IMR-90 (cell line): Measurements from ENCODE around the gene ANGPTL4. TPM values are rescaled to one million over a fixed set of nuclear protein-coding genes. Genes with fewer than 3 reads are reported as not detected.

Experiments used
- ATAC-seq: fragments of 200-7000 bp; cut with Tn5 transposase; 2 replicates; pipeline ENCODE4 v1.9.1; 2020; ENCODE audit warnings: low read depth, mild to moderate bottlenecking, moderate library complexity
- BruUV-seq: library from RNA; stranded (reverse); fragments of 400-500 nt; replicated peaks from 2 replicates; lab custom pipeline; 2021; lab: Mats Ljungman, UMichigan
- CTCF ChIA-PET: fragments of 300-600 bp; formaldehyde crosslinking; extraction: SDS; loops from one replicate; lab custom pipeline; 2021; ENCODE audit warnings: antibody characterized with exemption; lab: Yijun Ruan, JAX
- POLR2A ChIA-PET: fragments of 300-600 bp; sonication (Branson Sonifier 250); formaldehyde crosslinking; loops from one replicate; lab custom pipeline; 2022; ENCODE audit warnings: antibody characterized with exemption; ENCODE audit not compliant: unreplicated experiment; lab: Charles Lee
- DNase-seq: peaks from one replicate; pipeline ENCODE4 v3.0.0; 2013
- H2AFZ ChIP-seq: replicated peaks from 2 replicates; pipeline ENCODE3; 2013; ENCODE audit warnings: low read length, mild to moderate bottlenecking; ENCODE audit not compliant: poor library complexity
- H2AK5ac ChIP-seq: 2 replicates; pipeline ENCODE4 v1.6.1; 2013; ENCODE audit warnings: low read depth, low read length, inconsistent platforms
- H2AK9ac ChIP-seq: replicated peaks from 2 replicates; pipeline ENCODE3; 2013; ENCODE audit warnings: mild to moderate bottlenecking, low read depth, low read length, moderate library complexity; ENCODE audit not compliant: poor library complexity
- H2BK120ac ChIP-seq: 2 replicates; pipeline ENCODE4 v1.6.1; 2013; ENCODE audit warnings: low read depth, low read length, inconsistent platforms
- H2BK15ac ChIP-seq: 3 replicates; pipeline ENCODE4 v1.6.1; 2013; ENCODE audit warnings: low read depth, low read length, inconsistent platforms
- H2BK20ac ChIP-seq: 2 replicates; pipeline ENCODE4 v1.6.1; 2013; ENCODE audit warnings: low read depth, mild to moderate bottlenecking, inconsistent platforms, low read length, moderate library complexity
- H2BK5ac ChIP-seq: 2 replicates; pipeline ENCODE4 v1.6.1; 2013; ENCODE audit warnings: mild to moderate bottlenecking, low read depth, low read length, inconsistent platforms; ENCODE audit not compliant: poor library complexity, severe bottlenecking
- H3K14ac ChIP-seq: replicated peaks from 2 replicates; pipeline ENCODE4 v1.6.1; 2013; ENCODE audit warnings: low read depth, low read length, inconsistent platforms
- H3K18ac ChIP-seq: 2 replicates; pipeline ENCODE4 v1.6.1; 2013; ENCODE audit warnings: low read depth, low read length, control low read depth
- H3K23ac ChIP-seq: 2 replicates; pipeline ENCODE4 v1.6.1; 2013; ENCODE audit warnings: low read depth, low read length, inconsistent platforms
- H3K27ac ChIP-seq: 2 replicates; pipeline ENCODE4 v1.5.1; 2013; ENCODE audit warnings: mild to moderate bottlenecking, control low read depth, low read length; ENCODE audit not compliant: insufficient read depth
- H3K27me3 ChIP-seq: 2 replicates; pipeline ENCODE4 v1.6.1; 2013; ENCODE audit warnings: low read length; ENCODE audit not compliant: control insufficient read depth, insufficient read depth
- H3K36me3 ChIP-seq: 2 replicates; pipeline ENCODE4 v1.6.1; 2013; ENCODE audit warnings: low read length, mixed read lengths; ENCODE audit not compliant: control insufficient read depth, insufficient read depth
- H3K4ac ChIP-seq: 2 replicates; pipeline ENCODE4 v1.6.1; 2013; ENCODE audit warnings: low read depth, low read length, inconsistent platforms
- H3K4me1 ChIP-seq: 2 replicates; pipeline ENCODE4 v1.6.1; 2013; ENCODE audit warnings: low read length, mixed read lengths; ENCODE audit not compliant: control insufficient read depth, insufficient read depth
- H3K4me2 ChIP-seq: 2 replicates; pipeline ENCODE4 v1.6.1; 2013; ENCODE audit warnings: low read depth, mild to moderate bottlenecking, control low read depth, low read length, moderate library complexity
- H3K4me3 ChIP-seq: 2 replicates; pipeline ENCODE4 v1.5.1; 2013; ENCODE audit warnings: low read depth, mild to moderate bottlenecking, control low read depth, low read length, moderate library complexity; ENCODE audit not compliant: insufficient read depth
- H3K56ac ChIP-seq: 2 replicates; pipeline ENCODE4 v1.6.1; 2013; ENCODE audit warnings: low read length, inconsistent platforms; ENCODE audit not compliant: insufficient read depth; ENCODE audit errors: extremely low read depth
- H3K79me1 ChIP-seq, 2 experiments: 2 replicates each; pipeline ENCODE4 v1.6.1; 2013; ENCODE audit warnings: low read length in 2 of 2, inconsistent platforms in 1 of 2, low read depth in 1 of 2
- H3K9ac ChIP-seq: 2 replicates; pipeline ENCODE4 v1.6.1; 2013; ENCODE audit warnings: low read depth, low read length, control low read depth
- H3K9me1 ChIP-seq: 2 replicates; pipeline ENCODE4 v1.6.1; 2013; ENCODE audit warnings: low read length, inconsistent platforms; ENCODE audit not compliant: insufficient read depth
- H3K9me3 ChIP-seq: 2 replicates; pipeline ENCODE4 v1.6.1; 2013; ENCODE audit warnings: low read length; ENCODE audit not compliant: control insufficient read depth, insufficient read depth
- H4K20me1 ChIP-seq: 2 replicates; pipeline ENCODE4 v1.6.1; 2013; ENCODE audit warnings: low read length, inconsistent platforms; ENCODE audit not compliant: insufficient read depth
- H4K5ac ChIP-seq: 2 replicates; pipeline ENCODE4 v1.6.1; 2013; ENCODE audit warnings: mild to moderate bottlenecking, low read depth, low read length, control low read depth
- H4K8ac ChIP-seq, 2 experiments: 2 replicates each; pipeline ENCODE4 v1.6.1; 2013; ENCODE audit warnings: low read depth in 2 of 2, low read length in 2 of 2, control low read depth in 1 of 2, inconsistent platforms in 1 of 2
- H4K91ac ChIP-seq: 2 replicates; pipeline ENCODE4 v1.6.1; 2013; ENCODE audit warnings: low read depth, low read length, inconsistent platforms; ENCODE audit not compliant: insufficient read depth
- BHLHE40 ChIP-seq: fragments of 150-350 bp; IDR thresholded peaks from 2 replicates; pipeline ENCODE4 v1.6.1; 2016; ENCODE audit warnings: mild to moderate bottlenecking, low read depth, low read length
- CEBPB ChIP-seq: IDR thresholded peaks from 2 replicates; pipeline ENCODE4 v1.6.1; 2012; ENCODE audit warnings: low read depth, low read length, improper control_type of control experiment
- CHD1 ChIP-seq: IDR thresholded peaks from 2 replicates; pipeline ENCODE4 v1.6.1; 2012; ENCODE audit warnings: low read depth, low read length, improper control_type of control experiment
- CTCF ChIP-seq: conservative IDR thresholded peaks from 2 replicates; pipeline ENCODE4 v1.5.1; 2012; ENCODE audit warnings: mild to moderate bottlenecking, low read depth, low read length, improper control_type of control experiment
- ELK1 ChIP-seq: fragments of 150-350 bp; IDR thresholded peaks from 2 replicates; pipeline ENCODE4 v1.6.1; 2016; ENCODE audit warnings: low read depth, mild to moderate bottlenecking, low read length, moderate library complexity, borderline replicate concordance
- FOS ChIP-seq: fragments of 150-350 bp; IDR thresholded peaks from 2 replicates; pipeline ENCODE4 v1.6.1; 2016; ENCODE audit warnings: low read depth, low read length
- MAFK ChIP-seq: IDR thresholded peaks from 2 replicates; pipeline ENCODE4 v1.6.1; 2012; ENCODE audit warnings: low read depth, low read length, improper control_type of control experiment
- MAZ ChIP-seq: IDR thresholded peaks from 2 replicates; pipeline ENCODE4 v1.6.1; 2012; ENCODE audit warnings: low read depth, mild to moderate bottlenecking, low read length, improper control_type of control experiment, moderate library complexity, borderline replicate concordance
- MXI1 ChIP-seq: IDR thresholded peaks from 2 replicates; pipeline ENCODE4 v1.6.1; 2012; ENCODE audit warnings: low read depth, mild to moderate bottlenecking, low read length, moderate library complexity, borderline replicate concordance
- POLR2A ChIP-seq: IDR thresholded peaks from 2 replicates; pipeline ENCODE4 v1.6.1; 2012; ENCODE audit warnings: mild to moderate bottlenecking, low read depth, low read length
- RAD21 ChIP-seq: IDR thresholded peaks from 2 replicates; pipeline ENCODE4 v1.6.1; 2012; ENCODE audit warnings: low read length, improper control_type of control experiment
- RCOR1 ChIP-seq: IDR thresholded peaks from 2 replicates; pipeline ENCODE4 v1.6.1; 2012; ENCODE audit warnings: mild to moderate bottlenecking, low read length, improper control_type of control experiment; ENCODE audit not compliant: insufficient replicate concordance
- SMC3 ChIP-seq: fragments of 150-350 bp; IDR thresholded peaks from 2 replicates; pipeline ENCODE4 v1.6.1; 2016; ENCODE audit warnings: low read depth, mild to moderate bottlenecking, antibody characterized with exemption, low read length, moderate library complexity
- USF2 ChIP-seq: fragments of 150-350 bp; IDR thresholded peaks from 2 replicates; pipeline ENCODE4 v1.6.1; 2017; ENCODE audit warnings: mild to moderate bottlenecking, antibody characterized with exemption, low read length, low read depth
- WGBS, 2 experiments: methylation state at CpG; one replicate each; pipeline versions ENCODE4 v1.1.5 to v1.1.7; 2013; ENCODE audit warnings: missing lambda C conversion rate in 2 of 2; ENCODE audit not compliant: insufficient read length in 1 of 2; ENCODE audit errors: extremely low coverage in 2 of 2; 5-methylcytosine and 5-hydroxymethylcytosine counted together
- dilution Hi-C: fragments of 300-500 bp; cut with HindIII; formaldehyde crosslinking; loops from one replicate; pipeline ENCODE4 v1.14.3; 2018; ENCODE audit warnings: low sequenced_read_pairs; ENCODE audit not compliant: unreplicated experiment
- in situ Hi-C: fragments of 300-500 bp; cut with MboI; formaldehyde crosslinking; loops from 3 replicates; pipeline ENCODE4 v1.14.3; 2019; ENCODE audit warnings: low sequenced_read_pairs, inconsistent platforms, mixed read lengths
- intact Hi-C: fragments of 100-400 bp; cut with micrococcal nuclease; formaldehyde crosslinking; loops from 2 replicates; pipeline ENCODE4 v1.10.0; 2022
- polyA plus RNA-seq, 3 experiments: library from polyadenylated mRNA; depleted of rRNA; stranded (reverse); fragments of >200 nt; gene quantifications; 2 replicates each; pipeline ENCODE4 v1.2.3, GENCODE V29; 2012; ENCODE audit warnings: low replicate concordance in 1 of 3
- total RNA-seq: library from RNA; depleted of rRNA; stranded (reverse); fragments of >200 nt; gene quantifications from 2 replicates; pipeline ENCODE4 v1.2.3, GENCODE V29; 2012

The ANGPTL4 gene
- total and polyA plus RNA-seq, 2 of the 4 experiments (the other 2 are of a cell fraction) = 1.4 to 19.1 TPM

GRCh38 chr19:8324186-8325050, 39.5 kb upstream of the ANGPTL4 start:
- Histone ChIP-seq H3K27ac (no peak overlapping the region), H3K18ac (no peak overlapping the region), H3K56ac (no peak overlapping the region), H4K5ac (no peak overlapping the region), H2BK15ac (no peak overlapping the region), H2BK20ac (no peak overlapping the region), H3K36me3 (peaks cover 13% of the 10 kb centered on the region), H3K9me3 (peaks cover 6% of the 10 kb centered on the region), H3K9ac (no peak overlapping the region), H3K4me1 (peaks cover 9% of the 10 kb centered on the region), H2BK120ac (no peak overlapping the region), H2AFZ (peak overlapping the region; percentile 9), H3K4me3 (no peak overlapping the region), H3K4me2 (no peak overlapping the region), H4K8ac (no peak overlapping the region), H4K91ac (no peak overlapping the region), H3K79me1 (peaks cover 26 to 52% of the 10 kb centered on the region in 2 experiments), H2BK5ac (no peak overlapping the region), H3K14ac (no peak overlapping the region), H2AK5ac (no peak overlapping the region), H3K23ac (no peak overlapping the region), H4K20me1 (peaks cover 31% of the 10 kb centered on the region), H3K4ac (no peak overlapping the region), H3K9me1 (peaks cover 8% of the 10 kb centered on the region; the same call in 1 of the 2 replicates), H2AK9ac (peak overlapping the region; percentile 72), H3K27me3 (no peaks in the 10 kb centered on the region; the same call in 1 of the 2 replicates)
- no peak for DNase-seq
- dilution Hi-C loops = no loop called here
- ATAC-seq = no peak
- in situ Hi-C loops = loop anchor here (5.0 kb wide), 1 partner anchor 253 kb away; the partner anchor contains the start of gene MYO1F
- CTCF ChIA-PET = no interaction called here
- intact Hi-C loops = no loop called here
- 87% methylated on average over 12 of the region's 17 CpGs; no CpG with 5 or more reads in 1 of the 2 experiments for WGBS, 2 experiments
- POLR2A ChIA-PET = no interaction called here
- BruUV-seq = no TSS peak
- TF ChIP-seq CEBPB (no peak), RCOR1 (no peak), SMC3 (no peak), RAD21 (no peak), MXI1 (no peak), POLR2A (no peak; the same call in 1 of the 2 replicates), BHLHE40 (no peak), ELK1 (no peak), MAFK (no peak), MAZ (no peak), FOS (no peak), CTCF (no peak), USF2 (no peak), CHD1 (no peak)
